ENCODE measurements around the gene GTF3C6. TPM values are rescaled to one million over a fixed set of nuclear protein-coding genes. Genes with fewer than 3 reads are reported as not detected.

GTF3C6 gene
- polyA plus RNA-seq, 1 donor from 2014 or later, result 96.2 TPM

DNA sequence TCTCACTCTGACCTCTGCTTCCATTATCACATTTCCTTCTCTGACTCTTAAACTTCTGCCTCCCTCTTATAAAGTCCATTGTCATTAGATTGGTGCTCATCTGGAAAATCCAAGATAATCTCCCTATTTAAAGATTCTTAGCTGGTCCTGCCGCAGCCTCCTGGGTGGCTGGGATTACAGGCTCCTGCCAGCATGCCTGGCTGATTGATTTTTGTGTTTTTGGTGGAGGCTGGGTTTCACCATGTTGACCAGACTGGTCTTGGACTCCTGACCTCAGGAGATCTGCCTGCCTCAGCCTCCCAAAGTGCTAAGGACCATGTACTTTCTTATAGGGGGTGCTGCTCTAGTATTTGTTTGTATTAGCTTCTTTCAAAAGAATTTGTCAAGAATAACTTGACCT, 18.1 kb downstream of the GTF3C6 start:
- H3F3A ChIP-seq (ENCODE audit: insufficient read depth, low read length, poor library complexity, severe bottlenecking), result no peaks in the 10 kb centered on the region
- no peaks in the 10 kb centered on the region for H4K20me1 ChIP-seq (ENCODE audit: insufficient read depth)
- TF ChIP-seq, protein P1, sequence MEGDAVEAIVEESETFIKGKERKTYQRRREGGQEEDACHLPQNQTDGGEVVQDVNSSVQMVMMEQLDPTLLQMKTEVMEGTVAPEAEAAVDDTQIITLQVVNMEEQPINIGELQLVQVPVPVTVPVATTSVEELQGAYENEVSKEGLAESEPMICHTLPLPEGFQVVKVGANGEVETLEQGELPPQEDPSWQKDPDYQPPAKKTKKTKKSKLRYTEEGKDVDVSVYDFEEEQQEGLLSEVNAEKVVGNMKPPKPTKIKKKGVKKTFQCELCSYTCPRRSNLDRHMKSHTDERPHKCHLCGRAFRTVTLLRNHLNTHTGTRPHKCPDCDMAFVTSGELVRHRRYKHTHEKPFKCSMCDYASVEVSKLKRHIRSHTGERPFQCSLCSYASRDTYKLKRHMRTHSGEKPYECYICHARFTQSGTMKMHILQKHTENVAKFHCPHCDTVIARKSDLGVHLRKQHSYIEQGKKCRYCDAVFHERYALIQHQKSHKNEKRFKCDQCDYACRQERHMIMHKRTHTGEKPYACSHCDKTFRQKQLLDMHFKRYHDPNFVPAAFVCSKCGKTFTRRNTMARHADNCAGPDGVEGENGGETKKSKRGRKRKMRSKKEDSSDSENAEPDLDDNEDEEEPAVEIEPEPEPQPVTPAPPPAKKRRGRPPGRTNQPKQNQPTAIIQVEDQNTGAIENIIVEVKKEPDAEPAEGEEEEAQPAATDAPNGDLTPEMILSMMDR (IDR thresholded peaks at IDR 0.05; ENCODE audit: poor library complexity, severe bottlenecking), result no peak
- no peak for TF ChIP-seq TAF1 (IDR thresholded peaks at IDR 0.05; ENCODE audit: low read depth)
- no peak for TF ChIP-seq EP300 (conservative IDR thresholded peaks at IDR 0.05; ENCODE audit: poor library complexity, severe bottlenecking)
- TF ChIP-seq SMC3 (conservative IDR thresholded peaks at IDR 0.05; ENCODE audit: poor library complexity), result no peak
- TF ChIP-seq, protein P2, sequence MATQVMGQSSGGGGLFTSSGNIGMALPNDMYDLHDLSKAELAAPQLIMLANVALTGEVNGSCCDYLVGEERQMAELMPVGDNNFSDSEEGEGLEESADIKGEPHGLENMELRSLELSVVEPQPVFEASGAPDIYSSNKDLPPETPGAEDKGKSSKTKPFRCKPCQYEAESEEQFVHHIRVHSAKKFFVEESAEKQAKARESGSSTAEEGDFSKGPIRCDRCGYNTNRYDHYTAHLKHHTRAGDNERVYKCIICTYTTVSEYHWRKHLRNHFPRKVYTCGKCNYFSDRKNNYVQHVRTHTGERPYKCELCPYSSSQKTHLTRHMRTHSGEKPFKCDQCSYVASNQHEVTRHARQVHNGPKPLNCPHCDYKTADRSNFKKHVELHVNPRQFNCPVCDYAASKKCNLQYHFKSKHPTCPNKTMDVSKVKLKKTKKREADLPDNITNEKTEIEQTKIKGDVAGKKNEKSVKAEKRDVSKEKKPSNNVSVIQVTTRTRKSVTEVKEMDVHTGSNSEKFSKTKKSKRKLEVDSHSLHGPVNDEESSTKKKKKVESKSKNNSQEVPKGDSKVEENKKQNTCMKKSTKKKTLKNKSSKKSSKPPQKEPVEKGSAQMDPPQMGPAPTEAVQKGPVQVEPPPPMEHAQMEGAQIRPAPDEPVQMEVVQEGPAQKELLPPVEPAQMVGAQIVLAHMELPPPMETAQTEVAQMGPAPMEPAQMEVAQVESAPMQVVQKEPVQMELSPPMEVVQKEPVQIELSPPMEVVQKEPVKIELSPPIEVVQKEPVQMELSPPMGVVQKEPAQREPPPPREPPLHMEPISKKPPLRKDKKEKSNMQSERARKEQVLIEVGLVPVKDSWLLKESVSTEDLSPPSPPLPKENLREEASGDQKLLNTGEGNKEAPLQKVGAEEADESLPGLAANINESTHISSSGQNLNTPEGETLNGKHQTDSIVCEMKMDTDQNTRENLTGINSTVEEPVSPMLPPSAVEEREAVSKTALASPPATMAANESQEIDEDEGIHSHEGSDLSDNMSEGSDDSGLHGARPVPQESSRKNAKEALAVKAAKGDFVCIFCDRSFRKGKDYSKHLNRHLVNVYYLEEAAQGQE (IDR thresholded peaks at IDR 0.05; ENCODE audit: borderline replicate concordance), result no peak
- TF ChIP-seq EZH2 (IDR thresholded peaks at IDR 0.05; ENCODE audit: borderline replicate concordance, insufficient read depth, low read length, poor library complexity, severe bottlenecking), result no peak
- no peak for TF ChIP-seq POLR2AphosphoS5 (IDR thresholded peaks at IDR 0.05)
- no peak for TF ChIP-seq MXI1 (conservative IDR thresholded peaks at IDR 0.05; ENCODE audit: poor library complexity, severe bottlenecking)
- TF ChIP-seq RAD21 (conservative IDR thresholded peaks at IDR 0.05), result no peak
- H3K79me2 ChIP-seq (replicated peaks; ENCODE audit: insufficient read depth, low read length), result peaks cover 10% of the 10 kb centered on the region
- H3K9me2 ChIP-seq (ENCODE audit: insufficient read depth, low read length), result no peaks in the 10 kb centered on the region
- H3K4me2 ChIP-seq (ENCODE audit: low read length), result no peak overlapping the region
- no peaks in the 10 kb centered on the region for H3K9me3 ChIP-seq (ENCODE audit: low read length)
- H3K9ac ChIP-seq (ENCODE audit: low read length), result no peak overlapping the region
- no peak overlapping the region for H2AFZ ChIP-seq (ENCODE audit: low read depth, low read length)
- no peaks in the 10 kb centered on the region for H3K27me3 ChIP-seq (ENCODE audit: insufficient read depth, low read depth, low read length)
- H3K27ac ChIP-seq (ENCODE audit: low read length), result no peak overlapping the region
- H3K4me3 ChIP-seq (ENCODE audit: low read length), result no peak overlapping the region
- peaks cover 4% of the 10 kb centered on the region for H3K36me3 ChIP-seq (ENCODE audit: insufficient read depth, low read length)

DNA sequence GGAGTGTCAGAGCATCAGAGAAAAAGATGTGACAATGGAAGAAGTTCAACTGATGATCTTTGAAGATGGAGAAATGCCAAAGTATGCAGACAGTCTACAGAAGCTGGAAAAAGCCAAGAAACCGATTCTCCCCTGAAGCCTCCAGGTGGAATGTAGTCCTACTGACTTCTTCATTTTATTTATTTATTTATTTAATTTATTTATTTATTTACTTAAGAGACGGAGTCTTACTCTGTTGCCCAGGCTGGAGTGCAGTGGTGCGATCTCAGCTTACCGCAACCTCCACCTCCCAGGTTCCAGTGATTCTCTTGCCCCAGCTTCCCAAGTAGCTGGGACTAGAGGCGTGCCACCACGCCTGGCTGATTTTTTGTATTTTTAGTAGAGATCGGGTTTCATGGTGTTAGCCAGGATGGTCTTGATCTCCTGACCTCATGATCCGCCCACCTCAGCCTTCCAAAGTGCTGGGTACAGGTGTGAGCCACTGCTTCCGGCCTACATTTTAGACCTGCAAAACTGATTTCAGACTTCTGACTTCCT, 21.1 kb downstream of the GTF3C6 start:
- no peak overlapping the region for H2AFZ ChIP-seq (ENCODE audit: low read depth, low read length)
- H3F3A ChIP-seq (ENCODE audit: insufficient read depth, low read length, poor library complexity, severe bottlenecking), result no peaks in the 10 kb centered on the region
- H3K4me2 ChIP-seq (ENCODE audit: low read length), result no peak overlapping the region
- H3K9me2 ChIP-seq (ENCODE audit: insufficient read depth, low read length), result no peaks in the 10 kb centered on the region
- peaks cover 4% of the 10 kb centered on the region for H3K36me3 ChIP-seq (ENCODE audit: insufficient read depth, low read length)
- H3K27ac ChIP-seq (ENCODE audit: low read length), result no peak overlapping the region
- H3K4me3 ChIP-seq (ENCODE audit: low read length), result no peak overlapping the region
- H3K9me3 ChIP-seq (ENCODE audit: low read length), result no peaks in the 10 kb centered on the region
- no peaks in the 10 kb centered on the region for H4K20me1 ChIP-seq (ENCODE audit: insufficient read depth)
- peaks cover 18% of the 10 kb centered on the region for H3K79me2 ChIP-seq (replicated peaks; ENCODE audit: insufficient read depth, low read length)
- TF ChIP-seq RAD21 (conservative IDR thresholded peaks at IDR 0.05) (no peak), SMC3 (conservative IDR thresholded peaks at IDR 0.05; ENCODE audit: poor library complexity) (no peak), EP300 (conservative IDR thresholded peaks at IDR 0.05; ENCODE audit: poor library complexity, severe bottlenecking) (no peak), POLR2AphosphoS5 (IDR thresholded peaks at IDR 0.05) (no peak), MXI1 (conservative IDR thresholded peaks at IDR 0.05; ENCODE audit: poor library complexity, severe bottlenecking) (no peak)
- TF ChIP-seq, protein P2 (IDR thresholded peaks at IDR 0.05; ENCODE audit: borderline replicate concordance), result no peak
- TF ChIP-seq, protein P1 (IDR thresholded peaks at IDR 0.05; ENCODE audit: poor library complexity, severe bottlenecking), result no peak
- H3K9ac ChIP-seq (ENCODE audit: low read length), result no peak overlapping the region
- H3K27me3 ChIP-seq (ENCODE audit: insufficient read depth, low read depth, low read length), result no peaks in the 10 kb centered on the region

All from neural cell (in vitro differentiated cells).